ENCODE results near the gene LYZL6. TPM values are rescaled to one million over a fixed set of nuclear protein-coding genes. Genes with fewer than 3 reads are reported as not detected.
"Not testable (repeated sequence)": the region's sequence is repeated elsewhere in the genome, so short reads cannot be mapped to it uniquely, and the experiment has no call there.

Gene LYZL6
- total RNA-seq, 1 experiment from 2014 or later, result not detected

DNA sequence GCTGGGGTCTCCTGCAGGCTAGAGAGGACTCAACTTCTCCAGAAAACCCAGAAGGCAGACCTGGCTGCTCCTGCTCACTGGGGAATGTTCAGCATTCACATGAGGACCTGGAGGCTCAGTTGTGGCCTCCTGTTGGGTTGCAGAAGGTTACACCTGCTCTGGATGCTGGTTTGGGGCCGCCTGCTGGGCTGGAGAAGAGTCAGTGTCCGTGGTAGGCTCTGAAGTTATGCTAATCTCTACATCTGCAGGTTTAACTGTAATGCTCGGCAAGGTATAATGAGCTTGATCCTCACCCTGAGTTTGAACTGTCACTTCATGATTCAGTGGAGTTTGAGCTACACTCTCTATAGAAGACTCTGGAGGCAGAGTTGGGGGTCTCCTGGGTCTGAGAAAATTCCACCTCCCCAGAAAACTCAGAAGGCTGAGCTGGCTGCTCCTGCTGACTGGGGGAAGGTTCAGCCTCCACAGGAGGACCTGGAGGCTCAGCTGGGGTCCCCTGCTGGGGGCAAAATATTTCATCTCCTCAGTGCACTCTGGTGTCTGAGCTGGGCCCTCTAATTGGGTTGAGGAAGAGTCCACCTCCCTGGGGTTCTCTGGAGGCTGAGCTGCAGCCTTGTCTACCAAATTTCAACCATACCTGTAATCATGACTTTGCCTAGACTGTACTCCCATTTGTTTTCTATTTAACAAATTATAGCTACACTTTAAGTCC is 36.4 kb downstream of the LYZL6 start:
- no peak for DNase-seq (ENCODE audit: low spot score)

DNA sequence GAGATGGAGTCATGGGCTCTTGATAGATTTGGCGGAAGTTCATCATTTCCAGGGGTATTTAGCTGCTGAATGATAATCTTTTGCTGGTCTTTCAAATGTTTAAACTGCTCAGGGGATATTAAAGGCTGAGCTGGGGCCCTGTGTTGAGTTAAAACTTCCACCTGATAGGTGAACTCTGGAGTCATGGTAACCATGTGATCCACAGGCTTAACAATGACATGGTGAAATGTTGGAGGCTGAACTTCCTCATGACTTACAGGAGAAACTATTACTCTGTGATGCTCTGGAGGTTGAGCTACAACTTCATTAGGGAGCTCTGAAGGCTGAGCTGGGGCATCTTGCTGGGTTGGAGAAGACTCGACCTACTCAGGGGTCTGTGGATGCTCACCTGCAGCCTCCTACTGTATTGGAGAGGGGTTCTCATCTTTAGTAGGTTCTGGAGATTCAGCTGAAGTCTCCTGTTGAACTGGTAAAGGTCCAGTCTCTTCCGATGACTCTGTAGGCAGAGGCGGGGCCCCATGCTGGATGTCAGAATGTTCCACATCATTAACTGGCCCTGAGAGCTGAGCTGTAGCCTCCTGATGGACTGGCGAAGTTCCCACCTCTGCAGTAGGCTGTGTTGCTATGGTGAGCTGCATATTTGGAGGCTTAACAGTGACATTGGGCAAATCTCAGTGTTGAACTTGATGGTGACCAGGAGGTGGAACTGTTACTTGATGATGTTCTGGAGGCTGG is 37.2 kb downstream of the LYZL6 start:
- DNase-seq (ENCODE audit: low spot score), result no peak

DNA sequence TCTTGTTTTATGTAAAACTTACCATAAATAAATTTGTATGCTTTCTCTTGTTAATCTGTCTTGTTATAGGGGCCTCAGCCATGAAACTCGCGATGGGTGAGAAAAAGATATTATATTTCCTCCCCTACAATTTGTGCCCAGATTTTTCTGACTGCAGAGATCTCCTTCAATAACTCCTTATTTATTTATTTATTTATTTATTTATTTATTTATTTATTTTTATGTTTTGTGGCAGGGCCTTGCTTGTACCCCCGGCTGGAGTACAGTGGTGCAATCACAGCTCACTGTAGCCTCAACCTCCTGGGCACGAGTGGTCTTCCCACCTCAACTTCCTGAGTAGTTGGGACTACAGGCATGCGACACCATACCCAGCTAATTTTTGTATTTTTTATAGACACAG is 40.1 kb downstream of the LYZL6 start:
- no peak for DNase-seq (ENCODE audit: low spot score)

DNA sequence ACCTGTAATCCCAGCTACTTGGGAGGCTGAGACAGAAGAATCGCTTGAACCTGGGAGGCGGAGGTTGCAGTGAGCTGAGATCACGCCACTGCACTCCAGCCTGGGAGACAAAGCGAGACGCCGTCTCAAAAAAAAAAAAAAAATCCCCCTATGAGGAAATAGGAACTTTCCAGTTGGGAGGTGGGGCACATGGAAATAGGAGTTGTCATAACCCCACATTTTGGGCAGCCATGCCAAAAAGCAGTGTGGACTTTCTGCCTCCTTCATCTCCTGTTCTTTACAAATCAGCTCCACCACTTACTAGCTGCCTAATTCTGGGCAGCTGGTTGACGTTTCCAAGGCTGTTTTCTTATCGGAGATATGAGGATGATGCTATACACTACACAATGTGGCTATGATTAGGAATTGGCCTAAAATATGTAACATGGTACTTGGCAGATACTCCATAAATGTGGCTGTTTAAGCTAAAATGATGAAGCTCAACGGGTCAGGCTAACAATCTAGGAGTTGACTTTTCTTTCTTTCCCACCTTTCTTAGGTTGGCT is 41.8 kb downstream of the LYZL6 start:
- DNase-seq (ENCODE audit: low spot score), result no peak

DNA sequence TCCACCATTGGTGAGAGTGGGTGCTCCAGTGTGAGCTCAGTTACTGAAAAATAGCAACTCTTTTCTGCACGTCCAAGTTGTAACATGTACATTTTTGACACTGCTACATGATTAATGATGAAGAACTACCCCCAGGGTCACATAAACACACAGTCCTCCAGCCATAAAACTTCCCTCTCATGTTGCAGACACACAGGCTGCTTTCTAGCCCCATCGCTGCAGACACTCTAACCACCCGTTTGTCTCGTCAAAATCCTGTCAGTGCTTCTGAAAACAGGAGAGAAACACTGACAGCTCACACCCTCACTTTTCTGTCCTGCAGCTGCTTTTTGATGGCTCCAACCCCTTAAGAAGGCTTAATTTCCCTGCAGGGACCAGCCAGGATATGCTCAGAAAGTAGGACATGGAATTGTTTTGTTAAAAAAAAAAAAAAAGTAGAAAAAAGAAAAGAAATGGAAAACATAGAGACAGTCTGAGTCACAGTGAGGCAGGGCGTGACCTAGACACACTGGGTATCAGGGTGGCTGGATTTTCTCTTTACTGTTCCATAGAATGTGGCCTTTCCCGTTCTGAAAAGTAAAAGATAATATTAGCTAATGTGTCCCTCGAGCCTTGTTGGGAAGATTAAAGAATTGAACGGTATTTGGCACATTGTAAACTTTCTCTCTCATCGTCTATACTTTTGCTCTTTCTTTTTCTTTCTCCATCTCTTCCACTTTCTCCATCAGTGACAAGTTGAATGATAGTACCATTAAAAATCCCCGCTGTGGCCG is 42.6 kb downstream of the LYZL6 start:
- DNase-seq (ENCODE audit: low spot score), result no peak

DNA sequence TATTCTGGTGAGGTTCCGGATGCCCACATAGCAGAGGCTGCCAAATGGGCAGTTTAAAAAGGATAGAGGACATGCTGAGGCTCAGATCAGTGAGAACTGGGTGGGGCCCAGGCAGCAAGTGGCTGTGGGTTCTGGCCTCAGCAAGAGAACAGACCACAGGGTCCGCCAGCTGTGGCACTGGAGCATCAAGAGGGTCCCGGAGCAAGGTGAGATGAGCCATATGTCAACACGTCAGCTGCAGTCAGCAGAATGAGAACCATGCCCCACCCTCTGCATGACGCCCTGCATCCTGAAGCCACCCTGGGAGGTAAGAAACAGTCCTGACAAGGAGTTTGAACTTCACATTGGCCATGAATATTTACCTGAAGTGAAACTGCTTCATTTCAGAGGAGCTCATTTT is 43.2 kb downstream of the LYZL6 start:
- DNase-seq (ENCODE audit: low spot score), result no peak

DNA sequence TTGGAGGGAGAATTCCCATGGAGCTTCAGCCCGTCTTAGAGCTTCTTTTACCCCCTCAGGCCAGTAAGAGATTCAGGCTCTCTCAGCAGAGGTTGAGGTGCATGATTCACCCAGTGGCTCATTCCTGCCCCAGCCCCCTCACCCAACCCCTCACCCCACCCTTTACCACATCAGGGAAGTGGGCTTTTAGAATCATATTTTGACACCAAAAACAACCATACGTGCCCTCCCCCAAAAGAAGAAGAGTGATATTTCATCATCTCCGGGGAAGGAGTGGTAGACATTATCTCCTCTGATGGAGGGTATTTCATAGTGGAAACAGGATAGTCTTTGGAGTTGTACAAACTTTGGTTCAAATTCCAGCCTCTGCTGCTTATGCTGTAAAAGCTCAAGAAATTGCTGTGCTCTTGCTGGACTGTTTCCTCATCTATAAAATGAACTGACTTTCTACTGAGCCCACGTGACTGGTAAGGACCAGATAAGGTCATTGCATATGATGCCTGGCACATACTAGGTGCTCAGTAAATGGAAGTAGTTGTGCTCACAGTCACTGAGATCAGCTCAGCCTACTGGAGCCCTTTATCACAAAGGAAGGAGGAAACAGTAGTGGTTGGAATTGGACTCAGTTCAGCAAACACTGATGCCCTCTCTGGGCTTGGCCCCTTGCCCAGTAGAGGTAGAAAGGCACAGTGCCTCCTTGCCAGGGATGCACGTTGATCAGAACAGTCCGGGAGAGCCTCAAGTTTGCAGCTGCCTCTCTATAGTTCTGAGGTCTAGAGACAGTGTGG is 45.0 kb downstream of the LYZL6 start:
- DNase-seq (ENCODE audit: low spot score), result peak; percentile 28

DNA sequence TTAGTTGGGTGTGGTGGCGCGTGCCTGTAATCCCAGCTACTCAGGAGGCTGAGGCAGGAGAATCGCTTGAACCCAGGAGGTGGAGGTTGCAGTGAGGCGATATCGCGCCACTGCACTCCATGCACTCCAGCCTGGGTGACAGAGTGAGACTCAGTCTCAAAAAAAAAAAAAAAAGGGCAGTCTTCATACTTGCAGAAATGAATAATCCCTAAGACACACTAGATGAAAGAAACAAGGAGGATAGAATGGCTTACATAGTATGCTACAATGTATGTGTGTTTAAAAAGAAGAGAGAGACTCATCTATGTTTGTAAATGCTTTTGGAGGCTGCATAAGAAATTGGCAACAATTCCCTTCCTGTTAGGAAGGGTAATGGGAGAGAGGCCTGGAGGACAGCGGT is 45.7 kb downstream of the LYZL6 start:
- DNase-seq (ENCODE audit: low spot score), result not testable (repeated sequence)

DNA sequence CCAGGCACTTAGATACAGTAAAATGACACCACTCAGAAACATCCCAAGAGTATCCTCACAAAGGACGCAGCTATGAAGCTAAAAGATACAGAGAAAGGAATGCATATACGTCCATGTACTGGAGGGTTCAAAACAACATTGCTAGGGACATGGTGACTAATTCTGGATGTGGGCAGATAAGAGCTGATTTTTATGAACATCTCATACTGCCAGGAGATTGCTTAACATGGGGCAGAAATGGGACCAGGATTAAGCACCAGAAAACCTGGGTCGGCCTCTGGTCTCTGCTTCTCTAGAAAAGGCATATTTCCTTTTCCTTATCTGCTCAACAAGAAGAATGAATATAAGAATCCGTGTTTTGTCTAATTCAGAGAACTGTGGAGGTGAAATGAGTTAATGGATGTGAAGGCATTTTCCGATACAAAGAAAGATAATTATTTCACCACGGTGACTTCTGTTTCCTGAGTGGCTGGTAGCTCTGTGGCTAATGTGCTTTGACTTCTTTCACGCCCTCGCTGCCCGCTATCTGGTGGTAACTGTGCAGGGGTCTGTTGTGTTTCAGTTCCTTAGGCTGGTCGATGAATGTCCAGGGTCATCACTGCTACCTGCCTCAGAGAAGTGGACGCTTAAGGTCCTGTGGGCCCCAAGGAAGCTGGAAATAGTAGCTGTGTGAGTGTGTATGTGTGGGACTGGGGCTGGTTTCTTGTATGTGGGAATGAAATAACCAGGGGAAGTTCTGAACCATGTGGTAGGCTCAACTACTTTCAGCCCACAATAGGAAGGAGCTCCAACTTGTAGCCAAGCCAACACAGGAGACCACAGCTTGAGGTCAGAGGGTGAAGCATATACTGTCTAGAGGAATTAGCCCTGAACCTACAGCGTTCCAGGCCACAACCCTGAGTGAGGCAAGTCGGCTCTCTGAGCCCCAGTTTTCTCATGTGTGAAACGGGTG is 47.6 kb downstream of the LYZL6 start:
- no peak for DNase-seq (ENCODE audit: low spot score)

DNA sequence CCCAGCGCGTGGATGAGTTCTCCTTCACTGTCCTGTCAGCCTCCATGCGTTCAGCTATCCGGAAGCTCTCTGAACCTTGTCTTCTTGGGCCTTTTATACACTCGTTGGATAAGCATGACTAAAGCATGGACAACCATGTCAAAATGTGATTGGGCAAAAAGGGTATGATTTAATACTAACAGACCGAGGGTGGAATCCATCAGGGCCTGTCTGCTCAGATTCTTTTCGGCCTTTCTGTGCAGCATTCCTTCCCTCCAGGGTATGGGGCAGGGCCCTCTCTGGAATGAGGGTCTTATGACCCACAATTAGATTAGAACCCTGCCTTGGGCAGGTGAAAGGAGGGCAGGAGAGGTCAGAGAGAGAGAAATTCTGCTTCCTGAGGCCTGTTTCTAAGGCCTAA is 49.3 kb downstream of the LYZL6 start:
- DNase-seq (ENCODE audit: low spot score), result no peak

DNA sequence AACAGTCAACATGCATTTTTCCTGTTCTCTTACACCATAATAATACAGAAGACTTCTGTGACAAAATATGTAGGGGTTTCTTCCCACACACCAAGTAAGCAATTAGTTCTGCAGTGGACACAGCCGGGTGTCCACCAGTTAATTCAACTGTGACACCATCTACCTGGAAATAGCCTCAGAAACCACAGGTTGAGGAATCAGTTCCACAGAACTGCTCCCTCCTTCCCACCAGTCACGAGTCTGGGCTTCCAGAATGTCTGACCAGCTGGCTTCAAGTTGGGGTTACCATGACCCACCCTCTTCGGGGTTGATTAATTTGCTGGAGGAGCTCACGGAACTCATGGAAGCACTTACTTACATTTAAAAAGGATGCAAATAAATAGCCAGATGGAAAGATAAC is 49.8 kb downstream of the LYZL6 start:
- no peak for DNase-seq (ENCODE audit: low spot score)

DNA sequence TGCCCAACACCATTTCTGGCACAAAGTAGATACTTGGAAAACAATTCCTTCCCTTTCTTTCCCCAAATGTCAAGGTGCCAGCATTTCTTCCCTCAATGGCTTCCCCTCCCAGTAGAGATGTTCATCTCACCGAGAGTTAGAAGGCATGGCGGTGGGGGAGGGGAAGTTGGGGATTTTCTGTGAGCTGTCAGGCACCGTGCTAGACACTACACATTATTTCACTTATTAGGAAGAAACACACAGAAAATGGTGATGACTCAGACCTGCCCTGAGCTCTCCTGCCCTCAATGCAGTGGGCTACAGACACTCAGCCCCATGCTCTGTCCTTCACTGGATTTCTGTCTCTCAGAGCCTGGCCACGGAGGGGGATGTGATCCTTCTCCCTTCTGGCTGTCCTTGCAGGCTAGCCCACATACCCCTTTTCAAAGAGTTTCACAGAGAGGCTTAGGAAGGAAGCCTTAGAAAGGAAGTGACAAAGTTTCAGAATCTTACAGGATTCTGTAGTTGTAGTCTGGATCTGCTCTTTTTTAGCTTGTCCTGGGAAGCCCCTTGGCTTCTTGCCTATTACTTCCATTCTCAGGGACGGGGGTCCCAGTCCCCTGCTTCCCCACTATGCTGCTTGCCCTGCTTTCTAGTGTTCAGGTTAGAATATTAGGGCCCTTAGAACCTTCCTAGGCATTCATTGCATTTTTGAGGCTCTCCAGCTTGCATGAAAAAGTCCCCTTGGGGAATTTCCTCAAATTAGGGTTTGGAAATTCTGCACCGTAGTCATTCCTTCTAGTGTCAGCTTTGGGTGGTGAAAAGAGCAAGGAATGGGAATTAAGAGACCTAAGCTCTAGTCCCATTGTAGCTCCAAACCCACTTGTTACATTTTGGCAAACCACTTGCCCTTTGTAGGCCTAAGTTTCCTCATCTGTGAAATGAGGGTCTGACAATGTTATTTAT is 51.1 kb downstream of the LYZL6 start:
- DNase-seq (ENCODE audit: low spot score), result no peak

DNA sequence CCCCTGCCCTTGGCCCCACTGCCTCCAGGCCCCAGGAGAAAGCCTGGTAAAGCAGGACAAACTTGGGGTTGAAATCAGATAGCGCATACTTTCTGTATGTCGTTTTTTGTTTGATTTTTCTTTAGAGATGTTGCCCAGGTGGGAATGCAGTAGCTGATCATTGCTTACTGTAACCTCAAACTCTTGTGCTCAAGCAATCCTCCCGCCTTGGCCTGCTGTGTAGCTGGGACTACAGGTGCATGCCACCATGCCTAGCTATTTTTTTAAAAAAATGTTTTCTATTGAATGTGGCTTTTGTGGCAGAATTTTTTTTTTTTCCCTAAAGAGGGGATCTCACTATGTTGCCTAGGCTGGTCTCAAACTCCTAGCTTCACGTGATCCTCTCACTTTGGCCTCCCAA is 52.2 kb downstream of the LYZL6 start:
- DNase-seq (ENCODE audit: low spot score), result no peak

DNA sequence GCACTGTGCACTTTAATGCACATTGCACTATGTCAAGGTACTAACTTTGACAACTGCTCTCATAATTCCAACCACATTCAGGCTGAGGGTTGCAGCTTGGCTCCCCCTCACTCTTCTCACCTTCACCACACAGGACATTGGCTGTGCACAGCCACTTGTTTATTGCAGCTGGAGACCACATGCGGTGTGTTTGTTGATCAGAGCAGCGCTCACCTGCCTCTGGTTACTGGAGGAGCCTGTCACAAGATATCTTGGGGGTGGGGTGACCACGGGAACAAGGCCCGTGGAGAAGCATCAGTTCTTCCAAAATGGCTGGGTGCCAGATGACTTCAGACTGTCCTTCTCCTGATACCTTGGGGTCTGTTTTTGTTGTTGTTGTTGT is 52.7 kb downstream of the LYZL6 start:
- DNase-seq (ENCODE audit: low spot score), result no peak

DNA sequence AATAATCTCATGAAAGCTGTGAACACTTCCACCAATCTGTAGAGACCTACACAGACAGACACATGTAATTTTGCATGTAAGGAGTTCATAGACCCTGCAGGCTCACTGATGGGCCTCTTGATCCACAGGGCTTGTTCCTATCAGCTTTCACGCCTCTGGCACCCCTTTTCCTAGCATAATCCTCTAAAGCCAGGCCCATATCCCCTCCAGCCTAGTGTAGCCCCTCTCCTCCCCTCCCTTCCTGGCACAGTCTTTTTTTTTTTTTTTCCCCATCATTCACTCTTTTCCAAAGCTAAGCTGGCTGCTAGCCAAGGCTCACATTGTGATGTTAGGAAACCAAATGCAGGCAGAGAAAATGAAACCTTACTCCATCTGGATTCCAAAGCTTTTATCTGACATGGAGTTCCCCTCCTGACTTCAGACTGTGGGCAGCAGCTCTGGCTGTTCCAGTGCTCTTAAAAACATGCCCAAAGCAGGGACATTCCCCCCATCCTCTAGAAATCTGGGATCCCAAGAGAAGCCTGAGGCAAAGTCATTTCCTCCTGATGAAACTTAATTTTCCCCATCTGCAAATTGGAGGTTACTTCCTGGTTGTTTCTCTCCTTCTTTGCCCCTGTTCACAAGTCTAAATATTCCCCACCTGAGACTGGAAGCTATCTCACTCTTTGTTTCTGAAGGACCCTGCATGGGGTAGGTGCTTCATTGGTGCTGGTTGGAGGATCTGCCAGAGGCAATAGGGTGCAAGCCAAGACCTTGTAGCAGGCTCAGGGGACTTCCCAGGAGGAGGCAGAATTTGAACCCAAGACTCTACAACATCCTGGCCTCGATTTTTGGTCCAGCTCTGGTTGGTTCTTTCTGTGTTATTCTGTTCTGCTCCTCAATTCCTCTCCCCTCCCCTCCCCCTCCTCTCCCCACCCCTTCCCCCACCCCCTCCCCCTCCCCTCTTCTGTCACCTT is 53.4 kb downstream of the LYZL6 start:
- DNase-seq (ENCODE audit: low spot score), result no peak

DNA sequence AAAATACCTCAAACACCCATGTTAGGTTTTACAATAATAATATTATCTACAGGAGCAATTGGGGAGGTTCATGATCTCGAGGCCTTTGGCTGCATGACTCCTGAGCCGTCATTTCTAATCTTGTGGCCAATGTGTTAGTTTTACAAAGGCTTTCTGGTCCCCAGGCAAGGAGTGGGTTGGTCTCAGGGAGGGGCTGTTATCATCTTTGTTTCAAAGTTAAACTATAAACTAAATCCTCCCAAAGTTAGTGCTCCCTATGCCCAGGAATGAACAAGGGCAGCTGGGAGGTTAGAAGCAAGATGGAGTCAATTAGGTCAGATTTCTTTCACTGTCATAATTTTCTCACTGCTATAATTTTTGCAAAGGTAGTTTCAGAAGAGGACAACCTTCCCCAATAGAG is 54.3 kb downstream of the LYZL6 start:
- DNase-seq (ENCODE audit: low spot score), result no peak
